Stomach (tissue), 9 donors: ENCODE measurements around the gene PCK2. TPM values are rescaled to one million over a fixed set of nuclear protein-coding genes. Genes with fewer than 3 reads are reported as not detected.

Experiments
- DNase-seq, 2 donors: peaks; one replicate each; pipeline versions ENCODE4 v3.0.0 to v3.0.0-alpha.2; 2013 to 2019
- H3K27ac ChIP-seq, 5 donors: fragments of 200-600 bp in 4 of 5; sonication (generic) in 4 of 5; one replicate each; pipeline ENCODE4 v1.5.1; 2013 to 2019; ENCODE audit warnings: mild to moderate bottlenecking in 1 of 5, moderate library complexity in 1 of 5
- H3K27me3 ChIP-seq, 3 donors: fragments of 200-600 bp; sonication (generic); one replicate each; pipeline ENCODE4 v1.5.1; 2017 to 2019; ENCODE audit warnings: mixed run types in 1 of 3
- H3K36me3 ChIP-seq, 4 donors: fragments of 200-600 bp; sonication (generic); 1 replicate in 3 of 4; 2 replicates in 1 of 4; pipeline ENCODE4 v1.5.1; 2016 to 2019
- H3K4me1 ChIP-seq, 4 donors: fragments of 200-600 bp; sonication (generic); one replicate each; pipeline ENCODE4 v1.5.1; 2016 to 2019
- H3K4me3 ChIP-seq, 4 donors: fragments of 200-600 bp; sonication (generic) in 3 of 4; one replicate each; pipeline ENCODE4 v1.5.1; 2016 to 2019; ENCODE audit warnings: mild to moderate bottlenecking in 1 of 4
- H3K9me3 ChIP-seq, 4 donors: fragments of 200-600 bp; sonication (generic); one replicate each; pipeline ENCODE4 v1.5.1; 2016 to 2019
- EP300 ChIP-seq: sonication (generic); formaldehyde crosslinking; IDR thresholded peaks from one replicate; pipeline ENCODE4 v1.6.1; 2017; ENCODE audit warnings: antibody characterized with exemption
- POLR2A ChIP-seq, 4 donors: fragments of 450-650 bp; IDR thresholded peaks; one replicate each; pipeline ENCODE4 v1.6.1; 2016; ENCODE audit warnings: antibody characterized with exemption in 4 of 4, control low read depth in 2 of 4, mild to moderate bottlenecking in 1 of 4, moderate library complexity in 1 of 4
- POLR2AphosphoS5 ChIP-seq, 3 donors: sonication (generic); formaldehyde crosslinking; IDR thresholded peaks; one replicate each; pipeline ENCODE4 v1.6.1; 2016; ENCODE audit warnings: antibody characterized with exemption in 3 of 3
- WGBS, 5 donors: extraction: QIAGEN DNeasy Blood & Tissue Kit in 3 of 5; methylation state at CpG; one replicate each; pipeline versions ENCODE4 v1.1.5 to v1.1.7; 2013 to 2018; 5-methylcytosine and 5-hydroxymethylcytosine counted together
- intact Hi-C: fragments of 100-400 bp; cut with DNase I; formaldehyde crosslinking; loops from one replicate; pipeline ENCODE4 v1.15.1; 2023; ENCODE audit warnings: low total_unique reads
- polyA plus RNA-seq, 3 donors: library from polyadenylated mRNA; stranded (reverse); fragments of 200-250 nt; gene quantifications; one replicate each; pipeline ENCODE4 v1.2.3, GENCODE V29; 2013
- total RNA-seq, 5 donors: library from RNA; depleted of rRNA; stranded (reverse); fragments of >200 nt; gene quantifications; one replicate each; pipeline versions ENCODE4 v1.1.0 to v1.2.3, GENCODE V29; 2014 to 2016
- TF ChIP-seq, protein P1 (sequence below), 7 experiments: fragments of 450-650 bp in 4 of 7; fragments of 200-600 bp in 3 of 7; sonication (generic) in 3 of 7; IDR thresholded peaks; one replicate each; pipeline ENCODE4 v1.5.1; 2016 to 2019; ENCODE audit warnings: antibody characterized with exemption in 7 of 7, control low read depth in 2 of 7, mild to moderate bottlenecking in 1 of 7
- donor health status: healthy with polysubstance abuse.
- donor health status: Bipolar disorder and iron deficiency.
- donor health status: healthy.

PCK2 gene
- total and polyA plus RNA-seq, 8 donors = 2.3 to 168 (median 14.6) TPM

DNA sequence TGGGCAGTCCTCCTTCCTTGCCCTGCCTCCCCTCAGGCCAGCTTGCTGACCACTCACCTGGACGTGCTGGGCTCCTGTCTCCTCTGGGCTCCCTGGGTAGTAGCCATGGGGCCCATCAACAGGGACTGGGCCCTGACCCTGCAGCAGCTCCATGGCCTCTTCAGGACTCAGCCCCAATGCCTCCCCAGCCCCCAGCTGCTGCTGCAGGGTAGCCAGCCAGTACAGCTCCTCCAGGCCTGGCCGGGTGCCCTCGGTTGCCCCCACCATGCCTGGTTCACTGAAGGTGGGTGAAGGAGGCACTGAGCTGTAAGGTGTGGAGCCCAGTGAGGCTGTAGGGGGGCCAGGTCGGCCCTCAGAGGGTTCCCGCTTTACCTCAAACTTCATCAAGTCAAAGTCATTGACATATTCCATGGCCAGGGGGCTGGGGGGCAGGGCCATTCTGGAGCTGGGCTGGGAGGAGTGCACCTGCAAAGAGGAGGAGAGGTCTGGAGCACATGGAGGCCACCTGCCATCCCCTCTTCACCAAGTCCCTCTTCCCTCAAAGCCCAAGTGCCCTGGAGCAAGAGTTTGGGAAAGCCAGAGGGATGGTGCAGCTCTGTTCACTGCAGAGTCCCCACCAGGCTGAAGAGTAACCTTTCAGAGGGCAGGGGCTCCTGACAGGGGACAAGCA lies 11.6 kb upstream of the PCK2 start:
- Histone ChIP-seq H3K27ac (no peak overlapping the region), H3K27me3 (peaks cover 0 to 17% (median 0%) of the 10 kb centered on the region in 3 donors), H3K4me1 (peaks cover 6 to 19% (median 17%) of the 10 kb centered on the region in 4 donors), H3K36me3 (no peaks in the 10 kb centered on the region), H3K4me3 (no peak overlapping the region), H3K9me3 (no peaks in the 10 kb centered on the region)
- 86 to 96% (median 92%) methylated on average over 5 of the region's 5 CpGs for WGBS, 5 donors
- intact Hi-C loops = no loop called here
- TF ChIP-seq, protein P1, sequence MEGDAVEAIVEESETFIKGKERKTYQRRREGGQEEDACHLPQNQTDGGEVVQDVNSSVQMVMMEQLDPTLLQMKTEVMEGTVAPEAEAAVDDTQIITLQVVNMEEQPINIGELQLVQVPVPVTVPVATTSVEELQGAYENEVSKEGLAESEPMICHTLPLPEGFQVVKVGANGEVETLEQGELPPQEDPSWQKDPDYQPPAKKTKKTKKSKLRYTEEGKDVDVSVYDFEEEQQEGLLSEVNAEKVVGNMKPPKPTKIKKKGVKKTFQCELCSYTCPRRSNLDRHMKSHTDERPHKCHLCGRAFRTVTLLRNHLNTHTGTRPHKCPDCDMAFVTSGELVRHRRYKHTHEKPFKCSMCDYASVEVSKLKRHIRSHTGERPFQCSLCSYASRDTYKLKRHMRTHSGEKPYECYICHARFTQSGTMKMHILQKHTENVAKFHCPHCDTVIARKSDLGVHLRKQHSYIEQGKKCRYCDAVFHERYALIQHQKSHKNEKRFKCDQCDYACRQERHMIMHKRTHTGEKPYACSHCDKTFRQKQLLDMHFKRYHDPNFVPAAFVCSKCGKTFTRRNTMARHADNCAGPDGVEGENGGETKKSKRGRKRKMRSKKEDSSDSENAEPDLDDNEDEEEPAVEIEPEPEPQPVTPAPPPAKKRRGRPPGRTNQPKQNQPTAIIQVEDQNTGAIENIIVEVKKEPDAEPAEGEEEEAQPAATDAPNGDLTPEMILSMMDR (IDR thresholded peaks at IDR 0.05) = no peak
- TF ChIP-seq EP300 (no peak), POLR2AphosphoS5 (IDR thresholded peaks at IDR 0.05) (no peak)
- no peak for DNase-seq

DNA sequence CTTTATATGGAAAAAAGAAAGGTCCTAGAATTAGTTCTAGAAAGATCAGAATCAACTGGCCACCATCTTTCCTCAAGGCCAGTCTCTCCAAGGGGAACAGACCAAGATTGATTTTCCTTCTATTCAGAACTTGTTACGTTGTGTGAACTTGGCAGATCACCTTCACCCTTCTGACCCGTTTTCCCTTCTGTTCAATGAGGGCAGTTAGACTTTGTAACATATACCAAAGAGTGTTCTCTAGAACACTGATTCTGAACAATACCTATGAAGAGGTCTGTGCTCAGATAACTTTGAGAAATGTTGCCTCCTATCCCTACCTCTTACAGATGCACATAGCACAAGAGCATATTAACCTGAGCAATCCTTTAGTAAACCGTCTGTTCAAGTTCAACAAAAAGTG lies 10.6 kb upstream of the PCK2 start:
- intact Hi-C loops = no loop called here
- no peaks in the 10 kb centered on the region for H3K36me3 ChIP-seq
- H3K4me3 ChIP-seq = no peak overlapping the region
- peaks cover 0 to 17% (median 0%) of the 10 kb centered on the region in 3 donors for H3K27me3 ChIP-seq
- TF ChIP-seq, protein P1 (IDR thresholded peaks at IDR 0.05) = no peak
- TF ChIP-seq EP300 (no peak), POLR2AphosphoS5 (IDR thresholded peaks at IDR 0.05) (no peak), POLR2A (IDR thresholded peaks at IDR 0.05) (no peak)
- 73 to 87% (median 81%) methylated on average over 3 of the region's 3 CpGs for WGBS, 5 donors
- no peaks in the 10 kb centered on the region for H3K9me3 ChIP-seq
- no peak for DNase-seq
- peaks cover 6 to 19% (median 17%) of the 10 kb centered on the region in 4 donors for H3K4me1 ChIP-seq
- H3K27ac ChIP-seq = no peak overlapping the region

DNA sequence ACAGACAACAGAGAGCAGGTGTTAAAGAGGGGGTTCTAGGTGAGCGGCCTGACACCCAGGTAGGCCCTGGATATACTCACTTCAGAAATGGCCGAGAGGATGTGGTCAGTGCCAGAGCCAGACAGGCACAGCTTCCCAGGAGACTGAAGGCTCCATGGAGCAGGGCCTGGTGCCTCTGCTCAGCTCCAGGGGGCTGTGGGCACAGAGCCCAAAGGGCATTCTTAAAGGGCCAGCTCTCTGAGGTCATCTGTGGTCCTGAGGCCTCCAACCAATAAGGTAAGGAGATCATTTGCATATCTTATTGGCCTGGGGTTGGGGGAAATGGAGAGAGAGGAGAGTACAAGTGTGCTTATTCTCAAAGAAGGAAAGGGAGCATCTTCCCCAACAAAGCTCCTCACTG lies 9.7 kb upstream of the PCK2 start:
- H3K9me3 ChIP-seq = no peaks in the 10 kb centered on the region
- no peak for DNase-seq
- TF ChIP-seq, protein P1 (IDR thresholded peaks at IDR 0.05) = no peak
- TF ChIP-seq POLR2AphosphoS5 (IDR thresholded peaks at IDR 0.05) (no peak), EP300 (no peak), POLR2A (IDR thresholded peaks at IDR 0.05) (no peak)
- 89 to 98% (median 95%) methylated on average over 2 of the region's 2 CpGs for WGBS, 5 donors
- intact Hi-C loops = no loop called here
- H3K27me3 ChIP-seq = peaks cover 0 to 17% (median 0%) of the 10 kb centered on the region in 3 donors
- no peak overlapping the region for H3K27ac ChIP-seq
- H3K36me3 ChIP-seq = no peaks in the 10 kb centered on the region
- H3K4me3 ChIP-seq = no peak overlapping the region
- peaks cover 6 to 19% (median 17%) of the 10 kb centered on the region in 4 donors for H3K4me1 ChIP-seq

DNA sequence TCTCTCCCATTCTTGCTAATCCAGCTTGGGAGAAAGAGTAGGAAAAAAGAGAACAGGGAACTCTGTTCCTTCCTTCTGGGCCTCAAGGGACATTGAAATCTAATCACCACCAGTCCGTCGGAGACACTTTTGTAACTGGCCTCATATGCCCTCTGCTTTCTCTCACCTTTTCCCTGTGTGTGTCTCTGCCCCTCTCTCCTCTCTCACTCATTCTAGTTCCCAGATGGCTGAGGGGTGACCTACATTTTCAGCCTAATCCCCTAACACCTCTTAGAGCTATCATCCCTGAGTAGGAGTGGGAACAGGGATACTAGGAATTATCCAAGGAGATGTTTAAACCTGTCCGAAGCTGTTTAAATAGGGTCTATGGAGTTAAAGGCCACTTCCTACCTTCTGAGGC lies 8.9 kb upstream of the PCK2 start:
- intact Hi-C loops = no loop called here
- no peak for DNase-seq
- TF ChIP-seq, protein P1 (IDR thresholded peaks at IDR 0.05) = no peak
- TF ChIP-seq POLR2A (IDR thresholded peaks at IDR 0.05) (no peak), EP300 (no peak), POLR2AphosphoS5 (IDR thresholded peaks at IDR 0.05) (no peak)

More for the DNA sequence above, 8.9 kb upstream of the PCK2 start:
- H3K27ac ChIP-seq = no peak overlapping the region
- peaks cover 0 to 17% (median 0%) of the 10 kb centered on the region in 3 donors for H3K27me3 ChIP-seq
- H3K4me1 ChIP-seq = peaks cover 6 to 18% (median 17%) of the 10 kb centered on the region in 4 donors
- H3K36me3 ChIP-seq = no peaks in the 10 kb centered on the region
- no peaks in the 10 kb centered on the region for H3K9me3 ChIP-seq
- no peak overlapping the region for H3K4me3 ChIP-seq
- WGBS, 5 donors = 90 to 100% (median 93%) methylated on average over 3 of the region's 3 CpGs
